NT2/D1 (cell line): ENCODE results near the gene VEPH1.

ENCODE experiments used
- SUZ12 ChIP-seq: IDR thresholded peaks from 2 replicates; pipeline ENCODE4 v1.6.1; 2011; ENCODE audit not compliant: insufficient read length, insufficient read depth; ENCODE audit errors: extremely low read depth
- ZNF274 ChIP-seq: IDR thresholded peaks from 2 replicates; pipeline ENCODE4 v1.6.1; 2011; ENCODE audit warnings: mild to moderate bottlenecking, low read depth, low read length

DNA sequence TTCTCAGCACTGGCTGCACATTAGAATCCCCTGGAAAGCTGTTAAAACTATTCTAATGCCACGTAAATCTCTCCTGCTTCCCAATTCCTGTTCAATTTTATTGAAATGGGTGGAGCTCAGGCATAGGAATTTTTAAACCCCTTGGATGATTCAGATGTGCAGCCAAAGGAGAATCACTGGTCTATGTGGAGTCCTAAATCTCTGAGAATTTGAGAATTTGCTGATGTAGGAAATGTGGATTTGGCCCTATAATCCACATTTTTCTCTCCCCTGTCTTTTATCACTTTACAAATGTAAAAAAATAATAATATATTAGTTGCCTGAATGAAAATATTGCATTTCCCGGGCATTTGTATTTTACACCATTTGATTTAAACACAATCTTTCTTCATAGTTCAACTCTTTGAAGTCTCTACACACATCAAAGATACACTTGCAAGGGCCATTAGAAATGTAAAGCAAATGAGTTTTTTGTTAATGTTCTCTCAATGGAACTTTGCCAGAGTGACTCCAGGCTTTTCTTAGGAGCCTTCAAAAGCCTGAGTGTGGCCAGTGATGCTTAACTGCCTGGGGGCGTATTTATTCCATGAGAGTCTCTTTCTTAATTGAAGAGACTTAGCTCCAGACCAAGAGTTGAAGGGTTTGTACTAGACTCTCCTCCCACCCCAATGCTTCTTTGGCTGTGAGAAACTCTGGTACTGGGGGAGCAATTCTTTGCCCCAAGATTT is 115.3 kb downstream of the VEPH1 start:
- TF ChIP-seq SUZ12 (no peak), ZNF274 (no peak)
